Right lobe of liver (tissue), 6 donors: ENCODE data around the gene NTM. TPM values are rescaled to one million over a fixed set of nuclear protein-coding genes. Genes with fewer than 3 reads are reported as not detected.

Experiments
- ATAC-seq, 4 donors: fragments of 200-7000 bp; cut with Tn5 transposase; one replicate each; pipeline ENCODE4 v1.9.1; 2020; ENCODE audit warnings: mild to moderate bottlenecking in 4 of 4, moderate library complexity in 4 of 4
- DNase-seq, 3 donors: peaks; one replicate each; pipeline ENCODE4 v3.0.0-alpha.2; 2020
- H3K27ac ChIP-seq, 3 donors: fragments of 200-600 bp; one replicate each; pipeline ENCODE4 v1.8.0; 2022
- H3K27me3 ChIP-seq, 2 donors: fragments of 200-600 bp; one replicate each; pipeline ENCODE4 v1.8.0; 2022
- H3K36me3 ChIP-seq, 4 donors: fragments of 200-600 bp; sonication (generic) in 1 of 4; one replicate each; pipeline versions ENCODE4 v1.5.1 to v1.8.0; 2017 to 2022; ENCODE audit warnings: control low read depth in 1 of 4
- H3K4me1 ChIP-seq, 4 donors: fragments of 200-600 bp; sonication (generic) in 1 of 4; one replicate each; pipeline versions ENCODE4 v1.5.1 to v1.8.0; 2017 to 2022; ENCODE audit warnings: control low read depth in 1 of 4
- H3K4me3 ChIP-seq, 3 donors: fragments of 200-600 bp; one replicate each; pipeline ENCODE4 v1.8.0; 2022
- H3K9me3 ChIP-seq, 4 donors: fragments of 200-600 bp; sonication (generic) in 1 of 4; one replicate each; pipeline versions ENCODE4 v1.5.1 to v1.8.0; 2017 to 2022; ENCODE audit warnings: control low read depth in 1 of 4
- CTCF ChIP-seq, 4 donors: fragments of 200-600 bp in 3 of 4; fragments of 450-650 bp in 1 of 4; IDR thresholded peaks; one replicate each; pipeline versions ENCODE4 v1.5.1 to v1.8.0; 2016 to 2022; ENCODE audit warnings: antibody characterized with exemption in 4 of 4, mild to moderate bottlenecking in 2 of 4
- POLR2A ChIP-seq: fragments of 450-650 bp; IDR thresholded peaks from one replicate; pipeline ENCODE4 v1.6.1; 2017; ENCODE audit warnings: antibody characterized with exemption, mild to moderate bottlenecking
- WGBS: methylation state at CpG from one replicate; pipeline ENCODE4 v1.1.6; 2018; ENCODE audit warnings: low coverage, low lambda C conversion rate; ENCODE audit not compliant: insufficient coverage; ENCODE audit errors: missing lambda C conversion rate; 5-methylcytosine and 5-hydroxymethylcytosine counted together
- intact Hi-C, 2 donors: fragments of 100-400 bp; cut with DNase I; formaldehyde crosslinking; loops; one replicate each; pipeline versions ENCODE4 v1.11.2 to v1.14.1; 2022
- total RNA-seq, 6 experiments: library from RNA; depleted of rRNA in 2 of 6; stranded (reverse); fragments of >200 nt in 2 of 6; fragmentation: NEBNext Ultra II Directional in 3 of 6; extraction: Animal tissue kit (Norgen Biotek cat#: 25700) in 3 of 6; gene quantifications; one replicate each; pipeline versions ENCODE4 v1.1.0 to v1.2.4, GENCODE V29; 2016 to 2023
- donor health status: DM: no; HTN: yes; CAD: no.
- donor health status: DM: no; HTN: no; CAD: no.
- donor health status: DM: no; HTN: no; CAD: no.
- donor health status: DM: no; HTN: yes; CAD: no.
- donor health status: DM: no; HTN: yes; CAD: no.

NTM gene
- total RNA-seq, 6 experiments from 2014 or later: 0.35 TPM; not detected in 5

GRCh38 chr11:132263241-132263640 lies 892.8 kb downstream of the NTM start:
- intact Hi-C loops: no loop called here
- ATAC-seq (peak in 1 of 4 donors; percentile 28), DNase-seq (no peak)
- Histone ChIP-seq H3K36me3 (no peaks in the 10 kb centered on the region), H3K4me1 (no peaks in the 10 kb centered on the region), H3K9me3 (no peaks in the 10 kb centered on the region), H3K27me3 (no peaks in the 10 kb centered on the region), H3K4me3 (no peak overlapping the region), H3K27ac (no peak overlapping the region)
- 34% methylated on average over 5 of the region's 5 CpGs for WGBS
- TF ChIP-seq POLR2A (no peak), CTCF (IDR thresholded peaks at IDR 0.05) (no peak)

- Histone ChIP-seq H3K27me3 (no peaks in the 10 kb centered on the region), H3K4me3 (no peak overlapping the region), H3K27ac (no peak overlapping the region), H3K36me3 (no peaks in the 10 kb centered on the region), H3K4me1 (no peaks in the 10 kb centered on the region), H3K9me3 (no peaks in the 10 kb centered on the region)
- no peak for DNase-seq
- WGBS: 32% methylated on average over 4 of the region's 4 CpGs
- TF ChIP-seq POLR2A (no peak), CTCF (IDR thresholded peaks at IDR 0.05) (no peak)
- intact Hi-C loops: no loop called here
- ATAC-seq: peak; percentile 53 to 82 (median 65)
Measured at GRCh38 chr11:132263875-132264274, 893.5 kb downstream of the NTM start.

- Histone ChIP-seq H3K9me3 (no peaks in the 10 kb centered on the region), H3K27me3 (no peaks in the 10 kb centered on the region), H3K27ac (no peak overlapping the region), H3K4me1 (no peaks in the 10 kb centered on the region), H3K4me3 (no peak overlapping the region), H3K36me3 (no peaks in the 10 kb centered on the region)
- ATAC-seq (no peak), DNase-seq (no peak)
- 89% methylated on average over 1 of the region's 1 CpG for WGBS
- intact Hi-C loops: no loop called here
- TF ChIP-seq CTCF (IDR thresholded peaks at IDR 0.05): no peak
- TF ChIP-seq POLR2A: no peak
Measured at GRCh38 chr11:132264616-132265015, 894.2 kb downstream of the NTM start.

- H3K27me3 ChIP-seq: no peaks in the 10 kb centered on the region
- H3K36me3 ChIP-seq: no peaks in the 10 kb centered on the region
- TF ChIP-seq CTCF (IDR thresholded peaks at IDR 0.05) (peak; percentile 32 to 66 (median 48)), POLR2A (no peak)
- no peak overlapping the region for H3K4me3 ChIP-seq
- peak; percentile 68 to 83 (median 71) for ATAC-seq
- 40% methylated on average over 6 of the region's 6 CpGs for WGBS
- H3K27ac ChIP-seq: no peak overlapping the region
- no peaks in the 10 kb centered on the region for H3K9me3 ChIP-seq
- H3K4me1 ChIP-seq: no peaks in the 10 kb centered on the region
- intact Hi-C loops: no loop called here
- no peak for DNase-seq
Measured at GRCh38 chr11:132278801-132279574, 908.6 kb downstream of the NTM start.
